Nephron progenitor cell (in vitro differentiated cells): ENCODE measurements around the gene FGD6.
A peak's percentile ranks its signal among the peaks of the same experiment; 100 is the strongest.

Source experiments
- DNase-seq: peaks from one replicate; pipeline ENCODE4 v3.0.0; 2021
- H3K27ac Mint-ChIP-seq: 2 replicates; pipeline ENCODE4 v1.8.0; 2021; ENCODE audit warnings: mild to moderate bottlenecking, moderate library complexity, mixed read lengths
- H3K27me3 Mint-ChIP-seq: 2 replicates; pipeline ENCODE4 v1.8.0; 2021; ENCODE audit warnings: mild to moderate bottlenecking, low read depth, mixed read lengths; ENCODE audit not compliant: poor library complexity
- H3K36me3 Mint-ChIP-seq: 2 replicates; pipeline ENCODE4 v1.8.0; 2021; ENCODE audit warnings: low read depth, mixed read lengths
- H3K4me1 Mint-ChIP-seq: 2 replicates; pipeline ENCODE4 v1.8.0; 2021; ENCODE audit warnings: mixed read lengths
- H3K4me3 Mint-ChIP-seq: 2 replicates; pipeline ENCODE4 v1.8.0; 2021; ENCODE audit warnings: mild to moderate bottlenecking, moderate library complexity, mixed read lengths
- H3K9me3 Mint-ChIP-seq: 2 replicates; pipeline ENCODE4 v1.8.0; 2021; ENCODE audit warnings: mild to moderate bottlenecking, moderate library complexity, mixed read lengths
- CTCF ChIP-seq: fragments of 200-600 bp; sonication (generic); IDR thresholded peaks from 2 replicates; pipeline ENCODE4 v1.5.0; 2021; ENCODE audit warnings: antibody characterized with exemption

Gene FGD6

GRCh38 chr12:95085612-95086011, 131.7 kb downstream of the FGD6 start:
- Mint-ChIP-seq H3K4me3 (no peak overlapping the region), H3K36me3 (peaks cover 30% of the 10 kb centered on the region), H3K4me1 (peaks cover 28% of the 10 kb centered on the region), H3K9me3 (no peaks in the 10 kb centered on the region), H3K27me3 (no peaks in the 10 kb centered on the region), H3K27ac (no peak overlapping the region)
- no peak for TF ChIP-seq CTCF
- no peak for DNase-seq

GRCh38 chr12:95083938-95084337, 133.3 kb downstream of the FGD6 start:
- Mint-ChIP-seq H3K36me3 (peaks cover 18% of the 10 kb centered on the region), H3K9me3 (no peaks in the 10 kb centered on the region), H3K4me3 (peak overlapping the region; percentile 43), H3K27ac (peak overlapping the region; percentile 98), H3K27me3 (no peaks in the 10 kb centered on the region), H3K4me1 (peaks cover 28% of the 10 kb centered on the region)
- no peak for TF ChIP-seq CTCF
- peak; percentile 12 for DNase-seq

- Mint-ChIP-seq H3K27ac (peak overlapping the region; percentile 98), H3K4me3 (peak overlapping the region; percentile 43), H3K4me1 (peaks cover 28% of the 10 kb centered on the region), H3K36me3 (peaks cover 16% of the 10 kb centered on the region), H3K27me3 (no peaks in the 10 kb centered on the region), H3K9me3 (no peaks in the 10 kb centered on the region)
- TF ChIP-seq CTCF: no peak
- DNase-seq: no peak
Observed at GRCh38 chr12:95083471-95083870, 133.8 kb downstream of the FGD6 start.

GRCh38 chr12:95077341-95077740, 139.9 kb downstream of the FGD6 start:
- H3K4me1 Mint-ChIP-seq: peaks cover 10% of the 10 kb centered on the region
- no peaks in the 10 kb centered on the region for H3K9me3 Mint-ChIP-seq
- H3K27ac Mint-ChIP-seq: peak overlapping the region; percentile 11
- no peak for DNase-seq
- H3K4me3 Mint-ChIP-seq: no peak overlapping the region
- H3K27me3 Mint-ChIP-seq: no peaks in the 10 kb centered on the region
- H3K36me3 Mint-ChIP-seq: peaks cover 6% of the 10 kb centered on the region
- no peak for TF ChIP-seq CTCF

GRCh38 chr12:95074766-95075165, 142.5 kb downstream of the FGD6 start:
- no peak overlapping the region for H3K27ac Mint-ChIP-seq
- peaks cover 7% of the 10 kb centered on the region for H3K36me3 Mint-ChIP-seq
- TF ChIP-seq CTCF: no peak
- peaks cover 19% of the 10 kb centered on the region for H3K4me1 Mint-ChIP-seq
- no peak overlapping the region for H3K4me3 Mint-ChIP-seq
- H3K27me3 Mint-ChIP-seq: no peaks in the 10 kb centered on the region
- no peak for DNase-seq
- no peaks in the 10 kb centered on the region for H3K9me3 Mint-ChIP-seq

- H3K36me3 Mint-ChIP-seq: peaks cover 12% of the 10 kb centered on the region
Observed at GRCh38 chr12:95073698-95074520, 143.4 kb downstream of the FGD6 start.

More at GRCh38 chr12:95073698-95074520, 143.4 kb downstream of the FGD6 start:
- Mint-ChIP-seq H3K4me3 (peak overlapping the region; percentile 98), H3K4me1 (peaks cover 24% of the 10 kb centered on the region), H3K27ac (peak overlapping the region; percentile 99), H3K9me3 (no peaks in the 10 kb centered on the region), H3K27me3 (no peaks in the 10 kb centered on the region)
- no peak for DNase-seq
- peak; percentile 72 for TF ChIP-seq CTCF
